Measurements from ENCODE around the gene EVA1C.

GRCh38 chr21:32481875-32482408 is 69.4 kb downstream of the EVA1C start:
- TF ChIP-seq CTCF (conservative IDR thresholded peaks at IDR 0.05; ENCODE audit: low read depth, low read length) (no peak), EZH2 (IDR thresholded peaks at IDR 0.05; ENCODE audit: low read length, unreplicated experiment) (no peak)
